ENCODE measurements around the gene HIPK2. TPM values are rescaled to one million over a fixed set of nuclear protein-coding genes. Genes with fewer than 3 reads are reported as not detected.

Gene HIPK2
- total and polyA plus RNA-seq, 7 donors: 18.1 to 166 (median 78.5) TPM

GRCh38 chr7:139631520-139632031 is 146.2 kb downstream of the HIPK2 start:
- H3K27ac ChIP-seq: no peak overlapping the region
- intact Hi-C loops (cut with DNase I): no loop called here
- no peaks in the 10 kb centered on the region for H3K9me3 ChIP-seq
- peaks cover 4 to 57% of the 10 kb centered on the region in 2 donors for H3K36me3 ChIP-seq (ENCODE audit: insufficient read depth in 1 of 2, low read depth in 1 of 2)
- H3K4me3 ChIP-seq: no peak overlapping the region
- TF ChIP-seq CTCF (IDR thresholded peaks at IDR 0.05): no peak
- no peaks in the 10 kb centered on the region for H3K27me3 ChIP-seq (ENCODE audit: insufficient read depth in 3 of 3, low read length in 2 of 3)
- ATAC-seq: no peak
- no peak for DNase-seq
- H3K4me1 ChIP-seq: no peaks in the 10 kb centered on the region
- WGBS, 3 donors: 84 to 96% (median 95%) methylated on average over 5 of the region's 5 CpGs

- 92 to 93% (median 93%) methylated on average over 19 of the region's 19 CpGs for WGBS, 3 donors
- H3K4me3 ChIP-seq: no peak overlapping the region
- no peak for ATAC-seq
- DNase-seq: no peak
- intact Hi-C loops (cut with DNase I): no loop called here
- no peaks in the 10 kb centered on the region for H3K9me3 ChIP-seq
- H3K36me3 ChIP-seq (ENCODE audit: insufficient read depth in 1 of 2, low read depth in 1 of 2): peaks cover 6 to 64% of the 10 kb centered on the region in 2 donors
- H3K27ac ChIP-seq: no peak overlapping the region
- no peak for TF ChIP-seq CTCF (IDR thresholded peaks at IDR 0.05)
- no peaks in the 10 kb centered on the region for H3K27me3 ChIP-seq (ENCODE audit: insufficient read depth in 3 of 3, low read length in 2 of 3)
- H3K4me1 ChIP-seq: no peaks in the 10 kb centered on the region
Observed at GRCh38 chr7:139630643-139631519, 146.9 kb downstream of the HIPK2 start.

GRCh38 chr7:139629392-139630082 is 148.3 kb downstream of the HIPK2 start:
- Histone ChIP-seq H3K9me3 (no peaks in the 10 kb centered on the region), H3K27ac (no peak overlapping the region), H3K36me3 (ENCODE audit: insufficient read depth in 1 of 2, low read depth in 1 of 2) (peaks cover 10 to 78% of the 10 kb centered on the region in 2 donors), H3K4me1 (no peaks in the 10 kb centered on the region), H3K27me3 (ENCODE audit: insufficient read depth in 3 of 3, low read length in 2 of 3) (no peaks in the 10 kb centered on the region), H3K4me3 (no peak overlapping the region)
- ATAC-seq (no peak), DNase-seq (no peak)
- TF ChIP-seq CTCF (IDR thresholded peaks at IDR 0.05): no peak
- intact Hi-C loops (cut with DNase I): loop anchor here in 1 of 2 donors (5.0 kb wide), 1 partner anchor 132 kb away; no protein-coding TSS in a partner anchor
- 72 to 73% (median 73%) methylated on average over 4 of the region's 4 CpGs for WGBS, 3 donors

GRCh38 chr7:139627831-139628230 is 150.0 kb downstream of the HIPK2 start:
- no peak for TF ChIP-seq CTCF (IDR thresholded peaks at IDR 0.05)
- WGBS, 3 donors: 78 to 93% (median 86%) methylated on average over 4 of the region's 4 CpGs
- no peaks in the 10 kb centered on the region for H3K4me1 ChIP-seq
- no peak overlapping the region for H3K4me3 ChIP-seq
- DNase-seq (no peak), ATAC-seq (no peak)
- H3K36me3 ChIP-seq (ENCODE audit: insufficient read depth in 1 of 2, low read depth in 1 of 2): peaks cover 10 to 91% of the 10 kb centered on the region in 2 donors
- intact Hi-C loops (cut with DNase I): loop anchor here in 1 of 2 donors (5.0 kb wide), 1 partner anchor 131 kb away; no protein-coding TSS in a partner anchor
- H3K9me3 ChIP-seq: no peaks in the 10 kb centered on the region
- H3K27ac ChIP-seq: no peak overlapping the region
- H3K27me3 ChIP-seq (ENCODE audit: insufficient read depth in 3 of 3, low read length in 2 of 3): no peaks in the 10 kb centered on the region

Measured in psoas muscle (tissue), 8 donors.